CD4-positive, alpha-beta T cell treated with Interferon gamma for 1 hour (primary cell): ENCODE data around the gene BTBD7.

Source experiments
- DNase-seq: peaks from one replicate; pipeline ENCODE4 v3.0.0-alpha.2; 2020

Gene BTBD7

DNA sequence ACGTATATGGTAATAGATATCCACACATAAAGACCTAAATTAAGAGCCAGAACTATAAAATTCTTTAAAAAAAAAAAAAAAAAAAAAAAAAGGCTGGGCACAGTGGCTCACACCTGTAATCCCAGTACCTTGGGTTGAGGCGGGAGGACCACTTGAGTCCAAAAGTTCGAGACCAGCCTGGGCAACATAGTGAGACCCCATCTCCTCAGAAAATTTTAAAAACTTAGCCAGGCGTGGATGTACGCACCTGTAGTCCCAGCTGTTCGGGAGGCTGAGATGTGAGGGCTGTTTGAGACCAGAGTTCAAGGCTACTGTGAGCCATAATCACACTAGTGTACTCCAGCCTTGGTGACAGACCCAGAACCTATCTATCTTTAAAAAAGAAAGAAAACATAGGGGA is 4.3 kb downstream of the BTBD7 start:
- DNase-seq: no peak

DNA sequence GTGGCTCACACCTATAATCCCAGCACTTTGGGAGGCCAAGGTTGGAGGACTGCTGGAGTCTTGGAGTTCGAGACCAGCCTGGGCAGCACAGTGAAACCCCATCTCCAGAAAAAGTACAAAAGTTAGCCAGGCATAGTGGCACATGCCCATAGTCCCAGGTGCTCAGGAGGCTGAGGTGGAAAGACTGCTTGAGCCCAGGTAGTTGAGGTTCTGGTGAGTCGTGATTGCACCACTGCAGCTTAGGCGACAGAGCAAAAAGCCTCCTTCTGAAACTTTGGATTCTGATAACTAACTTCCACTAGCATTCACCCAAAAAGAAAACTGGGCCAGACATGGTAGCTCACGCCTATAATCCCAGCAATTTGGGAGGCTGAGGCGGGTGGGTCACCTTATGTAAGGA is 6.6 kb downstream of the BTBD7 start:
- DNase-seq: no peak

DNA sequence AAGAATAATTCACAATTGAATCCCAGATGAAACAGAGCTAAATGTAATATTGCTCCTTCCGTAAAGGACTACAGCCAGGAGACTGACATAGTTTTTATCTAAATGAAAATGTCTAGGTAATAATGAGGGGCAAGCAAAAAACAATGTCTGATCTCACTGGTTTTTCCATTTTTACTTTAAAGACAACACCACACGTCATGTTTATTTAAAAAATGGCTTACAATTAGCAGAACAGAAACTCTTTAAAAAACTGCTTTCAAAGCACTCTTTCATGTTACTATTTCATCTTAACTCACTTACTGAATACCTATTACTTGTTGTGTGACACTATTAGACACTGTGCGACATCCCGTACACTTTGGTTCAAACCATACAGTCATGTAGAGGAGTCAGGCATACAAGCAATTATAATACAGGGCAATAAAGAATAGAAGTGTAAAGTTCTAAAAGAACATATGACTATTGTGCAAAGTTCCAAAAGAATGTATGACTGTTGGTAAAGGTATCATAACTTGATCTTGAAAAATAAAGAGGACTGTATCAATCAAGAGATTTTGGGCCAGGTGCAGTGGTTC is 9.1 kb downstream of the BTBD7 start:
- DNase-seq: no peak

DNA sequence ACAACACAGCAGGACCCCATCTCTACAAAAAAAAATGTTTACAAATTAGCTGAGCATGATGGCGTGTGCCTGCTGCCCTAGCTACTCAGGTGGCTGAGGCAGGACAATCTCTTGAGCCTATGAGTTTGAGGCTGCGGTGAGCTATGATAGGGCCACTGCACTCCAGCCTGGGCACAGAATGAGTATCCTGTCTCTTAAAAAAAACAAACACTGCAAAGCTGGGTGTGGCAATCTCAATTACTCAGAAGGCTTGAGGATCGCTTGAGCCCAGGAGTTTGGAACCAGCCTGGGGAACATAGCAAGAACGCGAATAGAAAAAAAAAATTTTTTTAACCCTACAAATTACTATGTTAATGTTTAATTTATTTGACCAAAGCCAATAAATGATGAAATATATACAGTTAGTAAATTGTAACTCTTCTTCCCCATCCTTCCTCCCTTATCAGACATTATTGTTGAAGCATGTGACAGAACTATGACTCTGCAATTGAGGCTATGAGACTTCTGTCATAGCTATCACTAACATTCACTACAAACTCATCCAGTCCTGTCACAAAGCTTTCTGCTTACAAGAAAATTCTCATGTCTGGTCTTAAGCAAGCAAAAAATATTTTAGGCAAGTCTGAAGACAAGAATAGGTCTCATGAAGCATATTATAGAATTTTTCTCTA is 9.8 kb downstream of the BTBD7 start:
- no peak for DNase-seq

DNA sequence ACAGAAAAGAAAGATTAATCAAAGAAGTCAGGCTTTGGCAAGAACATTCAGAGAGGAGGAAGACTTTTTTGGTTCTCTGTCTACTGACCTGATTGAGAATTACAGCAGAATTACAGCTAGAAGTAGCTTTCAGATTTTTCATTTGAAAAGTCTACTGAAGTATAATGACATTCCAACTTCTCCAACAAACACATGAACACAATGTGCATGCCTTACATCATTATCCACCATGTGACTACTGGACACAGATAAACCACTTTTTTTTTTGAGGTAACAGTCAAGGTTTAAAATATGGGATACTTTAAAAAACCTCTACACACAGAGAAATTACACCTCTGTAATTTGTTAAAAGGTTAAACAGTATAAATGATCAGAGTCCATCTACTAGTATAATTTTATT is 12.3 kb downstream of the BTBD7 start:
- DNase-seq: no peak

DNA sequence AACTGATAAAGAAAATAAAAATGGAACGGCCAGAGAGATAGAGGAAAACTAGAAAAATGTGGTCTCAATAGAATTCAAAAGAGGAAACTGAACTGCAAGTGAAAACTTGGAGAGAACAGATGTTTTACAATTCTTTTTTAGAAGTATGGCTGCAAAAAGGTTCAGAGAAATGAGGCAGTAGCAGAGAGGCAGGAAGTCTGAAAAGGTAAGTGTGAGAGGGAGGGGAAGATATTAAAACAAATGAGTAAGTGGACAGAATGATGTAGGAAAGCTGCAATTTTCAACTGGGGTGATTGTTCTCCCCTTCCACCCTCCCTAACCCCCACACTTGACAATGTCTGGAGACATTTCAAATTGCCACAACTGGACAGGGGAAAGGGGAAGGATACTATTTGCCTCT is 12.9 kb downstream of the BTBD7 start:
- DNase-seq: no peak

DNA sequence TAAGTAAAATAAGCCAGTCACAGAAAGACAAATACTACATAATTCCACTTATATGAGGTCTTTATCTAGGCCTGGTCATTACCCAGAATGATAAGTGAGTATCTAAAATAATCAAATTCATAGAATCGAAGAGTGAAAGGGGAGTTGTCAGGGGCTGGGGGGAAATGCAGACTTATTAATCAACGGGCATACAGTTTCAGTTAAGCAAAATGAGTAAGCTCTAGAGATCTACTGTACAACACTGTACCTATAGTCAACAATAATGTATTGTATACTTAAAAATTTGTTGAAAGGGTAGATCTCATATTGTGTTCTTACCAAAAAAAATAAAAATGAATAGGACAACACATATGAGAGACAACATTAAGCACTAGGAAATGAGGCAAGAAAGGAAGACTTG is 13.3 kb downstream of the BTBD7 start:
- no peak for DNase-seq

DNA sequence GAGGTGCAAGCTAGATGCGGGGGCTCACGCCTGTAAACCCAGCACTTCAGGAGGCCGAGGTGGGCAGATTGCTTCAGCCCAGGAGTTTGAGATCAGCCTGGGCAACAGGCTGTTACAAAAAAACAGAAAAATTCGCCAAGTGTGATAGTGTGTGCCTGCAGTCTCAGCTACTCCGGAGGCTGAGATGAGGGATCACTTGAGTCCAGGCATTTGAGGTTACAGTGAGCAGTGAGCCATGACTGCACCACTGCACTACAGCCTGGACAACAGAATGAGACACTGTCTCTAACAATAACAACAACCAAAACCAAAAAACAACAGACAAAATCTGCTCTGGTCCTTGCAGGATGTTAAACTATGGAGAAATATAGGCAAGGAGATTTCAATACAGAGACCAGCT is 13.9 kb downstream of the BTBD7 start:
- no peak for DNase-seq

DNA sequence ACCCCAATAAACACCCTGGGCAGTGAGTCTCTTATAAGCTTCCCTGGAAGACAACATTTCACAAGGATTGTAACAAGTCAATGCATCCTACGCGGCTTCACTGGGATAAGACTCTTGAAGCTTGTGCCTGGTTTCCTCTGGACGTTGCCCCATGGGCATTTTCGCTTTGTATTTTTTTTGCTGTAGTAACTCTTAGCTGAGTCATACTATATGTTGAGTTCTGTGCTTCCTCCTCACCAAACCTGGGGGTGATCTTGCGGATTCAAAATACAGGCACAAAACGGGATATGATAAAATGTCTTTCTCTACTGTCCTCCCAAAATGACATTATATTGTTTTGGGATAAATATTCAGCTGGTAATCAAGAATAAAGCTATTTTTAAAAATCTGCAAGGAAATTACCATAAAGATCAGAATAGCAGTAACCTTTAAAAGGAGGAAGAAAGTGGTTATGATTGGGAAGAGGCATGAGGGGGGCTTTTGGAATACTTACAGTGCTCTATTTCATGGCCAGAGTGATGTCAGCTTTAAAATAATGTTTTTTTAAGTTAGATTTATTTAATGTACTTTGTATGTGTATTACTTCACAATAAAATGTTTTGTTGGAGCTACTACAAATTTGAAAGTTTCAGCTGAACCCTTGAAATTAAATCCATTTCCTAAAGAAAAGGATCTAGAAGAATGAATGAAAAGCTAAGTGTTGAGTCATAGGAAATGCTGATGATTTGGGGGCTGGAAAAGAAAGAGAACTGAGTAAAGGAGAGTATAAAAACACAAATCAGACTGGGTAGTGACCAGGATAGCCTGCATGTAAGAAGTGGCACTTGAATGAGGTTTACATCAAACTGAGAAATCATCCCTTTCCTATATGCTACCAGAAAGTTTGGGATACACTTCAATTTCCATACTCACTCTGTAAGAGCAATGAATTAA is 14.7 kb downstream of the BTBD7 start:
- DNase-seq: no peak

DNA sequence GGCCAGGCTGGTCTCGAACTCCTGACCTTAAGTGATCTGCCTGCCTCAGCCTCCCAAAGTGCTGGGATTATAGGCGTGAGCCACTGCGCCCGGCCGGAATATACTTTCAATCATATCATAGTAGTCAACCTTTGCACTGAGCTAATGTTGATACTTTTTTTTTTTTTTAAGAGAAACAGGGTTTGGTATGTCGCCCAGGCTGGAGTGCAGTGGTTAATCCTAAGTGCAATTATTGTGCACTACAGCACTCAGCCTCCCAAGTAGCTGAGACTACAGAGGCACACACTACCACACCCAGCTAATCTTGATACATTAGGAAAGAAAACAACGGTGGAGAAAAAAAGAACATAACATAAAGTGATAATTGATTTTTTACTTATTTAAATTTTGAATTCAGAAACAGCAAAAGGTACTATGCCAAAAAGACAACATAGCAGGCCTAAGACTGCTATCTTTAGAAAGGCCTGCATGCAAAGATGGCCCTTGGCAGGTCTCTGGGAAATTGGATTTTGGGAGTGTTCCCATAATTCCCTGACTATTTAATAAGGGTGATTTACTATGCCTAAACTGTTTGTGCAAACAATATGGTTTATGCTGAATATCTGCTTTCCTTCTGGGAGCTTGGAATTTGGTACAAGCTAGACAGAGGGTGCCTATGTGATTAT is 15.5 kb downstream of the BTBD7 start:
- no peak for DNase-seq

DNA sequence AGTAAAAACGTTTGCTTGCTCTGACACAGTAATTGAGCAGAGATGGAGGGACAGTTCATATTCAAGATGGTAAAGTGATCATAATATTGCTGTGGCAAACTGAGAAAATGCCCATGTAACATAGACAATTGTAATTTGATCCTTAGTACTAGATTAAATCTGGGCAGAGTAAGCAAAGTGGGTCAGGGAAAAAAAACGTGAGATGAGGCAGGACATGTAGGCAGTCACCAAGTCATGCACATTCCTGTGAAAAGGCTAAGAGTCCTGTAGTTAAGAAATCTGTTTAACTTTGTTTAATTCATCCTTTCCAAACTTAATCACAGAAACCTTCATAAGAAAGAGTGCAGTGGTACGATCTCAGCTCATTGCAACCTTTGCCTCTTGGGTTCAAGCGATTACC is 16.1 kb downstream of the BTBD7 start:
- DNase-seq: no peak

DNA sequence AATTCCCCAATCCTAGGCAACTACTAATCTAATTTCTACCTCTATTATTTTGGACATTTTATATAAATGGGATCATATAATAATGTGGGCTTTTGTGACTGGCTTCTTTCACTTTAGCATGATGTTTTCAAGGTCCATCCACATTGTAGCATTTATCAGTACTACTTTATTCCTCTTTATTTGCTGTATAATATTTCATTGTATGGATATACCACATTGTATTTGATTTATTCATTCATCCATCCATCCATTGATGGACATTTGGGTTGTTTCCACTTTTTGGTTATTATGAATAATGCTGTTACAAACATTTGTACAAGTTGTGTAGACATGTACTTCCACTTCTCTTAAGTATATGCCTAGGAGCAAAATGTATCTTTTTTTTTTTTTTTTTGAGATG is 17.3 kb downstream of the BTBD7 start:
- DNase-seq: no peak

DNA sequence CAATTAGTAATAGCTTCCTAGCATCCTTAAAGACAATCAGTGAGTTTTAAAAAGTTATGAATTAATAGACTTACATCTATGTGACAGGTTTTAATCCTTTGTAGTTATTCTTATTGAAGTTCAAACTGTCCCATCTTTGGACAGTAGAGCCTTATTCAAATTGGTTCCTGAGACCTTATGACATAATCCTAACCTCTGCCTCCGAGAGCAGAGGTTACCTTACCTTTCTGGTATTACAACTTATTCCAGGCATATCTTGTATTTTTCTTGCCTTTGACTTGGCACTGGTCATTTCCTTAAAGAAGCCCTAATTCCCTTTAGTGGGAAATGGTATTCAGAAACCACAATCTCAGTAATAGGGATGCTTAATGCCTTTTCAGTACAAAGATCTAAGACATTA is 21.8 kb downstream of the BTBD7 start:
- no peak for DNase-seq

DNA sequence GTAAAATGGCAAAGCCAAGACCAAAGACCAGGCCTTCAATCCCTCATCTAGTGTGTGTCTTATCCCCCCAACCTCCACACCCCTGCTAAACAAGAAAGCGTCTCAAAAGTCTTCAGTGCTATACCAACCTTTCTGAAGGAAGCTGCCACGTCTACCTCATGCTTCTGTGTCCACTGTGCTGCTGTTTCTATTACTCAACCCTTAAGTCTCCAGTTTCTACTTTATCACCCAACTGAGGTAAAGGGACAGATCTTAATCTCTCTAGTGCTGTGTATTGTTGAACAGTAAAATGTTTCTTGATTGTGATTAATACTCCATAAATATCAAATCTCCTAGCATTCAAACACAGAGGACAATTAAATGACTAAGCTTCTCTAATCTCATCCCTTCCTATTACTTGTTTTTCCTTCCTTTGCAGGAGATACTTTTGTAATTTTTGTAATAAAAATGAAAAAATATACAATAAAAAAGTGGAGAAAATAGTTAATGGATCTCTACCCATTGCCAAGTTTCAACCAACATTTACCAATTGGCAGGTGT is 23.3 kb downstream of the BTBD7 start:
- no peak for DNase-seq

DNA sequence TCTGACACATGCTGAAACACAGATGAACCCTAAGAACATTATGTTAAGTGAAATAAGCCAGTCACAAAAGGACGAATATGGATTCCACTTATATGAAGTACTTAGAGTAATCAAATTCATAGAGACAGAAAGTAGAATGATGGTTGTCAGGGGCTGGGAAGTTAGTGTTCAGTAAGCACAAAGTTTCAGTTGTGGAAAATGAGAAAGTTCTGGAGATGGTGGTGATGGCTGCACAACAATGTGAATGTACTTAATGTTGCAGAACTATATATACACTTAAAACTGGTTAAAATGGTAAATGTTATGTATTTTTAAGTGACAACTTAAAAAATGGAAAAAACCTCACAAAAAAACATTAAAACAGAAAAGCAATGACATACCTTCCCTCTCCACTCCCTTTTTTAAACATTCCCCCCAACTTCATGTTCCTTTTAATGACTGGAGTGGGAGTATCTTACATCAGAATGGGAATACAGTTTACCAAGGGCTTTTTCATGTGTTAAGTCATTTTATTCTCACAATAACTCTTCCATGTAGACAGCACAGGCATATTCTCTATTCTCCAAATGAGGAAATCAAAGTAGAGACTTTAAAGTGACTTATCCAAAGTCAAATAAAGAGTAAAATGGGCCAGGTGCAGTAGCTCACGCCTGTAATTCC is 24.0 kb downstream of the BTBD7 start:
- DNase-seq: no peak

DNA sequence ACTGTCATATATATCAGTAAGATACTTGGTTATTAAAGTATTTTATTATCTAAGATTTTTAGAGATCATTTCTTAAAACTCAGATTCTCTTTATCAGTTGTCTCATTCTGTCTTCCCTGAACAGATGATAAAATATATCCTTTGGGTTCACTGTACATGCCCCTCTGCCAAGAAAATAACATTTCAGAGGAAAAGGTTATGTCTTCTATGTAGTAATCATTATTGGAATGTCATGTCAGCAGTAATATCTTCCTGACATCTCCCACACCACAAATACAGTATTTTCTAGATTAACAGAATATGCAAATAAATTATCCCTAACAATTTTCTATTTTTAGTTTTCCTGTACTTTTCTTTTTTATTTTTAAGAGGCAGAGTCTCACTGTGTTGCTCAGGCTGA is 26.0 kb downstream of the BTBD7 start:
- DNase-seq: no peak

DNA sequence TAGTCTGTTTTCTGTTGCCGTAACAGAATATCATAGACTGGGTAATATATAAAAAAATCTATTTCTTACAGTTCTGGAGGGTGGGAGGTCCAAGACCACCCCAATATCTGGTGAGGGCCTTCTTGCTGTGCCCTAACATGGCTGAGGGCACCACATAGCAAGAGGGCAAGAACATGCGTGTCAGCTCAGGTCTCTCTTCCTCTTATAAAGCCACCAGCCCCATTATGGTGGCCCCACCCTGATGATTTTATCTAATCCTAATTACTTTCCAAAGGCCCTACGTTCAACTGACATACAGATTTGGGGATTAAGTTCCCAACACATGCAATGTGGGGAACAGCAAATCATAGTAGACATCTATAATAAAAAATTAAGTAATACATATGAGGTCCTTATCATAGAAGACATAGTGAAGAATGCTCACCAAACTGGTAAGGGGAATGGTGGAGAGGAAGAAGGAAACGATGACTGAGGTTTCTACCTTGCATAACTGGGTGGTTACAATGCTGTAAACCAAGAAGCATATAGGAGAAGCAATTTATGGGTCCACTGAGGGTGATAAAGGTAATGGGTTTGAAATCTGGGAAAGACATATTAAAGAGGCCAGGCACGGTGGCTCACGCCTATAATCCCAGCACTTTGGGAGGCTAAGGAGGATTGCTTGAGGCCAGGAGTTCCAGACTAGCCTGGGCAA is 27.0 kb downstream of the BTBD7 start:
- DNase-seq: no peak

DNA sequence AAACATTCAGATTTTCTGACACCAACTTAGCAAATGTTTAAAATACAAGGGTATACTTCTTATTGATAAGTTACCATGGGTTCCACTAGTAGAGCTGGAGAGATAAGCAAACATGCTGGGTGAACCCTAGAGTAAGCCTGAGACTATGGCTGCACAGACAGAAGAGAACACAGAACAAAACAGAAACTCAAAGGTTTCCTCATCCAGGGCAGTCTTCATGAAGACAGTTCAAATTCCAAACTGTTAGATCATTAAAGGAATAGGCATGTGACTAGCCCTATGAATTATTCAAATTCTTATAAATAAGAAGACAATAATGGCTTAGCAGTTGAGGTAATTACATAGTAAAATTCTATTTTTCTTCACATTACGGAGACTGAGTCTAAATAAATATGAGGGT is 28.1 kb downstream of the BTBD7 start:
- DNase-seq: no peak

DNA sequence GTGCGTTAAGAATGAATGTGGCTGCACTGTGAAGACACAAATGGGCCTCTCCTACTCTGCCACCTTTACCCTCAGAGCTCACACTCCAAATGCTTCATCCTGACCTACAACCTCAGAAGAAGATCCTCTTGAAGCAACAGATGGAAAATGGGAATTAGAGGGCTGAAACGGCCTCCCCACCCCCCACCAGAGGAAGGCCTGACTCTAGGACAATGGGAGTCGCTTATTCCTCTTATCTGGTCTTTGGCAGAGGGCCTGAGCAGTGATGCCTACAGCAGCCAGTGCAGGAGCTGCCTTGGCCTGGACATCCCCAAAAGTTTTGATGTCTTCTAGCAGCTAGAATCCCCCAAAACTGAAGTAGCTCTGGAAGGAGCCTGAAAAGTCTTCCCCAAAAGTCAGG is 29.2 kb downstream of the BTBD7 start:
- no peak for DNase-seq

DNA sequence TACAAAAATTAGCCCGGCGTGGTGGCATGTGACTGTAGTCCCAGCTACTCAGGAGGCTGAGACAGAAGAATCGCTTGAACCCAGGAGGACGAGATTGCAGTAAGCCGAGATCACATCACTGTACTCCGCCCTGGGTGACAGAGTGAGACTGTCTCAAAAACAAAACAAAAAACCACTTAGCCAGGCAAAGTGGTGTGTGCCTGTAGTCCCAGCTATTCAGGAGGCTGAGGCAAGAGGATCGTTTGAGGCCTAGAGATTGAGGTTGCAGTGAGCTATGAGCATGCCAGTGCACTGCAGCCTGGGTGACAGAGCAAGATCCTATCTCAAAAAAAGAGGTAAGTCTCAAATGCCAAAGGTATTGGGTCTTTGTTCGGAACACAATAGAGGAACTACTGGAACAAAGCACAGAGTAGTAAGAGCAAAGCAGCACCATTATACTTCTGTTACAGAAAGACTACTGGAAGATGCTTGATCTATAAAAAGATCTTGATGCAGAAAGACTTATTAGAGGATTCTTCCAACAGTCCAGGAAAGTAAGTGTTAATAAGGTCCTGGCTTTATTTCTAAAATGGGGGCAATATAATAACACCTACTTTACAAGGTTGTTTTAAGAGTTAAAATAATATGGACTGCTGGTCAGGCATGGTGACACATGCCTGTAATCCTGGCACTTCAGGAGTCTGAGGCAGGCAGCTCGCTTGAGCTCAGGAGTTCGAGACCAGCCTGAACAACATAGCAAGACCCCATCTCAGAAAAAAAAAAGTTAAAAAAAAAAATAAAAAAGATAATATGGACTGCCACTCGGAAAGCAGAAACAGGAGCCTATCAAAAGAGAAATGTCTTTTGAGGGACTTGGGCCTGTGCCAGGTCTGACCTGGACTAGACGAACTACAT is 29.9 kb downstream of the BTBD7 start:
- no peak for DNase-seq

DNA sequence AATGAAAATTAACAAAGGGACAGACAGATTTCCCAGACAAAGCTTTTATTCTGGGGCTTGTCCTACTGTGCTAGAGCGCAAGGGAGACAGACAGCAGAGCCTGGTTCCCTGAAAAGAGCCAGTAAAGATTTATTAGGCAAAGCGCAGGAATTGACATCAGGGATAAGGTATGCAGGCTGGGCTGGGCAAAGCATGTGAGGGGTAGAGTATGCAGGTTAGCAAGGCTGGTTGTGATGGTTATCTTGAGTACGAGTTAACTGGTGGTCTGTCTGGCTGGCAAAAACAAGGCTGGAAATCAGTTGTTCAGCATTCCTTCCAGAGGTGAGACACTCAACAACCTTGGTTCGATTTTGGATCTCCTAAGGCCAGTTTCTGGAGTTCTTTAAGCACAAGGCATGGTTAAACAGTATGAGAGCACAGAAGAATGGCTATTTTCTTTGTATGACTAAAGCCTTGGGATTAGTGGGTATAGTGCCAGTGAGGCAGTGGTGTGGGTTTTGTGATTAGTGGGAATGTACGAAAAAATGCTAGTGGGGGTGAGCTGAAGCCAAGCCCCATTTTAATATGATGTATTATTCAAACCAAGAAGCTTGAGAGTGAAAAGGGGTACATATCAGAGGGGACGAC is 30.9 kb downstream of the BTBD7 start:
- DNase-seq: no peak
